Measurements from ENCODE around the gene MRPS10. TPM values are rescaled to one million over a fixed set of nuclear protein-coding genes. Genes with fewer than 3 reads are reported as not detected.

MRPS10 gene
- total and polyA plus RNA-seq, 8 donors: 8.5 to 38.2 (median 22.7) TPM

DNA sequence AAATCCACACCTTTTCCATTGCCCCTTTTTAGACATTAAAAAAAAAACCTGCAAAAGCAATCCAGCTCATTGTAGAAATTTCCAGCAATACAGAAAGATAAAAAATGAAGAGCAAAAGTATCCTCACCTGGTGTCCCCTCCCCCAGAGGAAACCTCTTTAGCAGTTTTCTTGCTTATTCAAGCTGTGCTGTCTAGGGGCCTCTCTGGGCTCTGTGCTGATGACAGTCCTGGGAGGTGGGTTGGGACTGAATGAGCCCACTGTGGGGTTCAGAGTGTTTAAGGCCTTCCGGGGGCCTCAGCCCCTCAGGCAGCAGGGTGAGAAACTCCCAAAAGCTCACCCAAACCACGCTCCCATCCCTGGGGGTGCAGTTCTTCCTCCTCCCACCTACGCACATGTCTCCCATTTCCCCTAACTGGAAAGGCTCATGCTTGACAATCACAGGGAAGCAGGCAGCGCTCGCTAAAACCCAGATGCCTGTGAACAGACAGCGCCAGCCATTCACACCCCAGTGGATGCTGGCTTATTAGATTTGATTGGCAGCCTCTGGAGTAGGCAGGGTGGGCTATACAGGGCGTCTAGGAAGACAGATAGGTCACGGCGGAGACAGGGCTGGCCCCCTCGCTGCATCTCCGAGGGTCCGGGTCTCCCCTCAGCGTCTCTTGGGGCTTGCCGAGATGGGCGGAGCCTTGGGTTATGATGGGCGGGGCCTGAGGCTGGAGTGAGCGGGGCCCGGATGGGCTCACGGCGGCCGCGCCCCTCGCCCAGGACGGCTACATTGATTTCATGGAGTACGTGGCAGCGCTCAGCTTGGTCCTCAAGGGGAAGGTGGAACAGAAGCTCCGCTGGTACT, 39.9 kb downstream of the MRPS10 start:
- DNase-seq: peak in 1 of 2 donors; percentile 55
- no peaks in the 10 kb centered on the region for H3K9me3 ChIP-seq
- no peak overlapping the region for H3K27ac ChIP-seq
- H3K27me3 ChIP-seq: peaks cover 0 to 22% (median 3%) of the 10 kb centered on the region in 3 donors
- WGBS, 5 donors: 21 to 55% (median 23%) methylated on average over 10 to 27 of the region's 27 CpGs
- TF ChIP-seq EP300 (IDR thresholded peaks at IDR 0.05) (no peak), POLR2A (IDR thresholded peaks at IDR 0.05) (no peak), POLR2AphosphoS5 (IDR thresholded peaks at IDR 0.05) (no peak)
- TF ChIP-seq, protein P1, sequence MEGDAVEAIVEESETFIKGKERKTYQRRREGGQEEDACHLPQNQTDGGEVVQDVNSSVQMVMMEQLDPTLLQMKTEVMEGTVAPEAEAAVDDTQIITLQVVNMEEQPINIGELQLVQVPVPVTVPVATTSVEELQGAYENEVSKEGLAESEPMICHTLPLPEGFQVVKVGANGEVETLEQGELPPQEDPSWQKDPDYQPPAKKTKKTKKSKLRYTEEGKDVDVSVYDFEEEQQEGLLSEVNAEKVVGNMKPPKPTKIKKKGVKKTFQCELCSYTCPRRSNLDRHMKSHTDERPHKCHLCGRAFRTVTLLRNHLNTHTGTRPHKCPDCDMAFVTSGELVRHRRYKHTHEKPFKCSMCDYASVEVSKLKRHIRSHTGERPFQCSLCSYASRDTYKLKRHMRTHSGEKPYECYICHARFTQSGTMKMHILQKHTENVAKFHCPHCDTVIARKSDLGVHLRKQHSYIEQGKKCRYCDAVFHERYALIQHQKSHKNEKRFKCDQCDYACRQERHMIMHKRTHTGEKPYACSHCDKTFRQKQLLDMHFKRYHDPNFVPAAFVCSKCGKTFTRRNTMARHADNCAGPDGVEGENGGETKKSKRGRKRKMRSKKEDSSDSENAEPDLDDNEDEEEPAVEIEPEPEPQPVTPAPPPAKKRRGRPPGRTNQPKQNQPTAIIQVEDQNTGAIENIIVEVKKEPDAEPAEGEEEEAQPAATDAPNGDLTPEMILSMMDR (IDR thresholded peaks at IDR 0.05): no peak
- intact Hi-C loops (cut with DNase I; ENCODE audit: low total_unique reads): no loop called here
- H3K4me1 ChIP-seq: peaks cover 0 to 6% (median 3%) of the 10 kb centered on the region in 4 donors
- no peak overlapping the region for H3K4me3 ChIP-seq
- no peaks in the 10 kb centered on the region for H3K36me3 ChIP-seq

DNA sequence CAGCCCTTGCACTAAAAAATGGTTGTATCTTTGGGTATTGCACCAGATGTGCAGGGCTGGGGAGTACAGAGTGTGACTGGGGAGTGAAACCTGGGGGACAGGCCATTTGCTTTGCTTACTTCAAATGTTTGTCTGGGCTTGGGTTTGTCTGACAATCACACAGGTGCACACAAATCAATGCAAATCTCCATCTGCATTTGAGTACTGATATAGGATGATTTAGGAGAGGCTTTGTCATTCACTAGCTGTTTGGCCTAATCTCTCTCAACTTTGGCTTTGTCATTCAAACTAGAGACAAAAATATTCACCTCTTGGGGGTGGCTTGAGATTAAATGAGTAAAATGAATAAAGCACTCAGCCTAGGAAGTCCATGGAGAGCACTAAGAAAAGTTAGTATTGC, 40.7 kb downstream of the MRPS10 start:
- Histone ChIP-seq H3K27ac (no peak overlapping the region), H3K4me3 (no peak overlapping the region), H3K9me3 (no peaks in the 10 kb centered on the region), H3K36me3 (no peaks in the 10 kb centered on the region), H3K4me1 (peaks cover 0 to 9% (median 3%) of the 10 kb centered on the region in 4 donors), H3K27me3 (peaks cover 0 to 22% (median 3%) of the 10 kb centered on the region in 3 donors)
- no peak for DNase-seq
- intact Hi-C loops (cut with DNase I; ENCODE audit: low total_unique reads): no loop called here
- TF ChIP-seq EP300 (IDR thresholded peaks at IDR 0.05) (no peak), POLR2A (IDR thresholded peaks at IDR 0.05) (no peak), POLR2AphosphoS5 (IDR thresholded peaks at IDR 0.05) (no peak)
- TF ChIP-seq, protein P1 (IDR thresholded peaks at IDR 0.05): no peak

DNA sequence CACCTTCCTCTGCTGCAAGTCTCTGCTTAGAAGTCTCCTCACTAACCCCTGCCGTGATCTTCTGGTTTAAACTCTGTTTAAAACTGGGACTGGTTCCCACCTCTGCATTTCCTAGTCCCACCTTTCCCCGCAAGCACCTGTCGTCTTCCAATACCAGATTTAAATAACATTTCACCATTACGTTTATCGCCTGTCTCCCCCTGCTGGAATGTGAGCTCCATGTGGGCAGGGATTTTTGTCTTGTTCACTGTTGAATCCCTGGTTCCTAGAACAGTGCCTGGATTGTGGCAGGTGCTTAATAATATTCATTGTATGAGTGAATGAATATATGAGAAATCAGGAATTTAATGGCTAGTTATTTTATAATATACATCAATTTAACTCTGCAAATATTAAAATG, 41.8 kb downstream of the MRPS10 start:
- WGBS, 5 donors: 70 to 77% (median 75%) methylated on average over 5 of the region's 5 CpGs
- DNase-seq: no peak

DNA sequence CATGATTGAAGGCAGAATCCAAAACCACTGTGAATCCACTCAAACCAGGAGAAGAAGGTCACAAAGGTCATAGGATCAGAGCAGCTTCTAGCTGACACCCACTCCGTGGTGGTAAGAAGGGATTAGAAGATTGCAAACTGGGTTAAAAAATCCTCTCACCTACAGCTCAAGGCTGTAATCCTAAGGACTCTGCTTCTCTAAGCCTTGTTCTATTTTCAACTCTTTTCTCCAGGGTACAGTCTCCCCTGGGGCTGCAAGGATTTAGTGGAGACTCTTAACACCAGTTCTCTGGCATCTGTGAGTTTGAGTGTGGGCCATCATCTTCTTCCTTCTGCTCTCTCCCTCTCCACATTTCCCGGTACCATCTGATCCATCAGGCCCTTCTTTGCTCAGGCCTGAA, 44.6 kb downstream of the MRPS10 start, which contains the start of gene GUCA1A:
Gene GUCA1A (plus strand): TSS at position 264 of the 400 bp plus-strand sequence. CDS start 250 bp downstream, outside the sequence.
- H3K27ac ChIP-seq: no peak within 1 kb of the TSS
- no peak within 1 kb of the TSS for H3K4me3 ChIP-seq
- H3K9me3 ChIP-seq: no peaks in the 10 kb centered on the region
- TF ChIP-seq POLR2AphosphoS5 (IDR thresholded peaks at IDR 0.05) (no peak), POLR2A (IDR thresholded peaks at IDR 0.05) (no peak), EP300 (IDR thresholded peaks at IDR 0.05) (no peak)
- TF ChIP-seq, protein P1 (IDR thresholded peaks at IDR 0.05): no peak
- H3K36me3 ChIP-seq: no peaks in the 10 kb centered on the region
- intact Hi-C loops (cut with DNase I; ENCODE audit: low total_unique reads): no loop called here
- H3K27me3 ChIP-seq: peaks cover 0 to 6% (median 0%) of the 10 kb centered on the region in 3 donors
- WGBS, 5 donors: 80 to 92% (median 91%) methylated on average over 2 of the region's 2 CpGs
- H3K4me1 ChIP-seq: peaks cover 0 to 6% (median 2%) of the 10 kb centered on the region in 4 donors
- DNase-seq: no peak

More for the DNA sequence above, 41.8 kb downstream of the MRPS10 start:
- intact Hi-C loops (cut with DNase I; ENCODE audit: low total_unique reads): no loop called here
- H3K27me3 ChIP-seq: peaks cover 0 to 22% (median 3%) of the 10 kb centered on the region in 3 donors
- no peak overlapping the region for H3K4me3 ChIP-seq
- no peaks in the 10 kb centered on the region for H3K9me3 ChIP-seq
- peaks cover 0 to 9% (median 3%) of the 10 kb centered on the region in 4 donors for H3K4me1 ChIP-seq
- no peaks in the 10 kb centered on the region for H3K36me3 ChIP-seq
- no peak overlapping the region for H3K27ac ChIP-seq
- TF ChIP-seq, protein P1 (IDR thresholded peaks at IDR 0.05): no peak
- no peak for TF ChIP-seq POLR2A (IDR thresholded peaks at IDR 0.05)
- TF ChIP-seq POLR2AphosphoS5 (IDR thresholded peaks at IDR 0.05): no peak
- no peak for TF ChIP-seq EP300 (IDR thresholded peaks at IDR 0.05)

Measured in stomach (tissue), 9 donors.